Lung (tissue), 12 donors: Measurements from ENCODE around the gene NRXN2. TPM values are rescaled to one million over a fixed set of nuclear protein-coding genes. Genes with fewer than 3 reads are reported as not detected.

Experiments
- ATAC-seq: fragments of 200-7000 bp; cut with Tn5 transposase; one replicate; pipeline ENCODE4 v1.9.1; 2020; ENCODE audit warnings: moderate number of reproducible peaks; ENCODE audit not compliant: insufficient read depth, low FRiP score
- DNase-seq, 3 donors: peaks; one replicate each; pipeline ENCODE4 v3.0.0-alpha.2; 2013 to 2017
- H3K27ac ChIP-seq, 2 donors: one replicate each; pipeline ENCODE4 v1.5.1; 2013; ENCODE audit warnings: mild to moderate bottlenecking in 2 of 2, moderate library complexity in 2 of 2, control low read depth in 1 of 2, inconsistent platforms in 1 of 2, low read depth in 1 of 2, low read length in 1 of 2
- H3K27me3 ChIP-seq, 3 donors: one replicate each; pipeline ENCODE4 v1.5.1; 2013; ENCODE audit warnings: low read length in 2 of 3; ENCODE audit not compliant: control insufficient read depth in 3 of 3, insufficient read depth in 3 of 3
- H3K36me3 ChIP-seq, 4 donors: one replicate each; pipeline ENCODE4 v1.5.1; 2013; ENCODE audit warnings: low read length in 4 of 4, mild to moderate bottlenecking in 1 of 4, moderate library complexity in 1 of 4; ENCODE audit not compliant: control insufficient read depth in 4 of 4, insufficient read depth in 4 of 4
- H3K4me1 ChIP-seq, 5 donors: one replicate each; pipeline ENCODE4 v1.5.1; 2013; ENCODE audit warnings: low read length in 5 of 5, mild to moderate bottlenecking in 2 of 5, moderate library complexity in 1 of 5; ENCODE audit not compliant: control insufficient read depth in 5 of 5, insufficient read depth in 5 of 5
- H3K4me3 ChIP-seq: one replicate; pipeline ENCODE4 v1.5.1; 2013; ENCODE audit warnings: mild to moderate bottlenecking, control low read depth, moderate library complexity
- H3K9ac ChIP-seq, 2 donors: one replicate each; pipeline ENCODE4 v1.5.1; 2013; ENCODE audit warnings: low read length in 2 of 2, control low read depth in 1 of 2; ENCODE audit not compliant: insufficient read depth in 1 of 2
- H3K9me3 ChIP-seq, 4 donors: one replicate each; pipeline ENCODE4 v1.5.1; 2013; ENCODE audit warnings: low read length in 3 of 4, mild to moderate bottlenecking in 1 of 4, moderate library complexity in 1 of 4; ENCODE audit not compliant: control insufficient read depth in 4 of 4, insufficient read depth in 3 of 4
- CTCF ChIP-seq: IDR thresholded peaks from 2 replicates; pipeline ENCODE4 v1.5.1; 2012; ENCODE audit warnings: mild to moderate bottlenecking; ENCODE audit errors: control extremely low read depth, extremely low read depth
- WGBS, 2 donors: extraction: QIAGEN DNeasy Blood & Tissue Kit; methylation state at CpG; one replicate each; pipeline ENCODE4 v1.1.7; 2013; 5-methylcytosine and 5-hydroxymethylcytosine counted together
- polyA plus RNA-seq, 2 donors: library from polyadenylated mRNA; stranded (reverse); fragments of 200-250 nt; gene quantifications; one replicate each; pipeline ENCODE4 v1.2.1, GENCODE V29; 2013
- total RNA-seq, 2 donors: library from RNA; depleted of rRNA in 1 of 2; stranded (reverse); fragments of >200 nt in 1 of 2; gene quantifications; one replicate each; pipeline ENCODE4 v1.2.1, GENCODE V29; 2014 to 2021
- donor health status: control.
- donor health status: control.
- donor health status: Bipolar disorder and iron deficiency.
- donor health status: healthy.
- donor health status: DM: yes; HTN: yes; CAD: no.

NRXN2 gene
- total and polyA plus RNA-seq, 4 donors, result 0.39 to 6.6 (median 1.1) TPM

DNA sequence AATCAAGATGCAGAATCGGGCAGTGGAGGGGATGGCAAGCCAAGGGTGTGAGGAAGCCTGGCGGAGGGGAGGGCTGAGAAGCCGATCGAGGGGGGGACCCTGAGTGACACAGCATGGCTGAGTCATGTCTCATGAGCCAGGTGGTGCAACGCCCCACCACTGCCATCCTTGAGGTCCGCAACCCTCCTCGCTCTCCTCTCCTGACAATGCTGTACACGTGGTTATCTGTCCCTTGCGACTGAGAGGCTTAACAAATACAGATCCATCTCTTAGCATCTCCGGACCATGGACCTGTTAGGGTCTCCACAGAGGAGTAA is 117.8 kb downstream of the NRXN2 start:
- Histone ChIP-seq H3K4me1 (peaks cover 0 to 6% (median 0%) of the 10 kb centered on the region in 5 donors), H3K27ac (no peak overlapping the region), H3K36me3 (no peaks in the 10 kb centered on the region), H3K9ac (no peak overlapping the region), H3K9me3 (no peaks in the 10 kb centered on the region), H3K4me3 (no peak overlapping the region), H3K27me3 (peaks cover 0 to 8% (median 0%) of the 10 kb centered on the region in 3 donors)
- DNase-seq (no peak), ATAC-seq (no peak)
- TF ChIP-seq CTCF, result no peak
- 58 to 60% methylated on average over 10 of the region's 10 CpGs for WGBS, 2 donors

- H3K9me3 ChIP-seq, result no peaks in the 10 kb centered on the region
- DNase-seq, result no peak
- H3K36me3 ChIP-seq, result no peaks in the 10 kb centered on the region
- H3K4me1 ChIP-seq, result peaks cover 0 to 6% (median 0%) of the 10 kb centered on the region in 5 donors
- no peak for ATAC-seq
- no peak overlapping the region for H3K4me3 ChIP-seq
- no peak for TF ChIP-seq CTCF
- no peak overlapping the region for H3K27ac ChIP-seq
- peaks cover 0 to 8% (median 0%) of the 10 kb centered on the region in 3 donors for H3K27me3 ChIP-seq
- 69 to 78% methylated on average over 7 of the region's 7 CpGs for WGBS, 2 donors
- H3K9ac ChIP-seq, result no peak overlapping the region
Measured at GRCh38 chr11:64604458-64605243, 118.3 kb downstream of the NRXN2 start.

- TF ChIP-seq CTCF, result no peak
- DNase-seq, result no peak
Measured at GRCh38 chr11:64603411-64604110, 119.4 kb downstream of the NRXN2 start.

More at GRCh38 chr11:64603411-64604110, 119.4 kb downstream of the NRXN2 start:
- H3K27ac ChIP-seq, result no peak overlapping the region
- no peak overlapping the region for H3K9ac ChIP-seq
- no peak for ATAC-seq
- peaks cover 0 to 2% (median 0%) of the 10 kb centered on the region in 5 donors for H3K4me1 ChIP-seq
- H3K9me3 ChIP-seq, result no peaks in the 10 kb centered on the region
- 86 to 92% methylated on average over 10 of the region's 10 CpGs for WGBS, 2 donors
- no peak overlapping the region for H3K4me3 ChIP-seq
- no peaks in the 10 kb centered on the region for H3K36me3 ChIP-seq
- peaks cover 0 to 4% (median 0%) of the 10 kb centered on the region in 3 donors for H3K27me3 ChIP-seq
